Right atrium auricular region (tissue), 2 donors: ENCODE results near the gene TNNI3. TPM values are rescaled to one million over a fixed set of nuclear protein-coding genes. Genes with fewer than 3 reads are reported as not detected.
"Not testable (repeated sequence)": the region's sequence is repeated elsewhere in the genome, so short reads cannot be mapped to it uniquely, and the experiment has no call there.

Experiments used
- DNase-seq: peaks from one replicate; pipeline ENCODE4 v3.0.0-alpha.2; 2019; ENCODE audit warnings: low spot score
- H3K27ac ChIP-seq, 2 donors: fragments of 200-600 bp; sonication (generic); 1 replicate in 1 of 2; 2 replicates in 1 of 2; pipeline ENCODE4 v1.5.1; 2016 to 2019
- H3K27me3 ChIP-seq, 2 donors: fragments of 200-600 bp; sonication (generic); one replicate each; pipeline versions ENCODE4 v1.5.1 to v1.6.0; 2017 to 2019
- H3K36me3 ChIP-seq: fragments of 200-600 bp; sonication (generic); one replicate; pipeline ENCODE4 v1.5.1; 2016
- H3K4me1 ChIP-seq, 2 donors: fragments of 200-600 bp; sonication (generic); one replicate each; pipeline versions ENCODE4 v1.5.1 to v1.6.0; 2017 to 2019
- H3K4me3 ChIP-seq, 2 donors: fragments of 200-600 bp; sonication (generic); 1 replicate in 1 of 2; 2 replicates in 1 of 2; pipeline ENCODE4 v1.5.1; 2017 to 2019; ENCODE audit warnings: mild to moderate bottlenecking in 1 of 2, moderate library complexity in 1 of 2
- H3K9me3 ChIP-seq, 2 donors: fragments of 200-600 bp; sonication (generic); one replicate each; pipeline ENCODE4 v1.5.1; 2019
- CTCF ChIP-seq, 2 donors: fragments of 200-600 bp; sonication (generic); IDR thresholded peaks; one replicate each; pipeline ENCODE4 v1.5.1; 2019; ENCODE audit warnings: antibody characterized with exemption in 2 of 2
- total RNA-seq, 2 donors: library from RNA; depleted of rRNA; stranded (reverse); fragments of >200 nt; gene quantifications; one replicate each; pipeline ENCODE4 v1.1.0, GENCODE V29; 2016

TNNI3 gene
- total RNA-seq, 2 donors from 2014 or later = 3,822 to 4,003 TPM

GRCh38 chr19:55173714-55174409 lies 16.3 kb upstream of the TNNI3 start:
- Histone ChIP-seq H3K4me3 (peak overlapping the region; percentile 40 to 45), H3K9me3 (no peaks in the 10 kb centered on the region), H3K36me3 (no peaks in the 10 kb centered on the region), H3K27me3 (peaks cover 15 to 55% of the 10 kb centered on the region in 2 donors), H3K4me1 (peaks cover 0 to 18% of the 10 kb centered on the region in 2 donors), H3K27ac (no peak overlapping the region)
- no peak for TF ChIP-seq CTCF (IDR thresholded peaks at IDR 0.05)
- DNase-seq = peak; percentile 70

DNA sequence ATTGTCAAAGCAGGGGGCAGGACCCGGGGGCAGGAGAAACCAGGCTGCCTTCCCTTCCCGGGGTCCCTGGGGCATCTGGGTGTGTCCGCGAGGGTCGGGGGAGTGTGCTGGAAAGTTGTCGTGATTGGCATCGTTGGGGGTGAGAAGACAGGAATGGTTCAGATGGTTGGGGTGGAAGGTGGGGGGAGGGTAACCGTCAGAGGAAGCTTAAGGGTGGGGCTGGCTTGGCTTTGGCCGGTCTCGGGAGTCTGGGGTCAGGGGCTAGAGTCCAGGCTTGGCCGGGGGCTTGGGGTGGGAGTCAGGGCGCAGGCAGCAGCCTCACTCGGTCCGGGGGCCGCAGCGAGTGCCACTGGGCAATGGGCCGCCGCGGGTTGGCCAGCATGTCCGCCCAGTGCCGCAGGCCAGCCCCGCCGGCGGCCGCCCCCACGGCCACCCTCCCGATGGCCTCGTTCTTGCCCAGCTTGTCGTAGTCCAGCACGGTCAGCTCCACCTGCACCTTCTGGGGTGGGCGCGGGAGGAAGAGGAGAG lies 15.7 kb upstream of the TNNI3 start:
- peaks cover 0 to 15% of the 10 kb centered on the region in 2 donors for H3K4me1 ChIP-seq
- H3K4me3 ChIP-seq = peak overlapping the region; percentile 40 to 45
- TF ChIP-seq CTCF (IDR thresholded peaks at IDR 0.05) = no peak
- no peaks in the 10 kb centered on the region for H3K9me3 ChIP-seq
- no peaks in the 10 kb centered on the region for H3K36me3 ChIP-seq
- peaks cover 15 to 52% of the 10 kb centered on the region in 2 donors for H3K27me3 ChIP-seq
- H3K27ac ChIP-seq = no peak overlapping the region
- no peak for DNase-seq

- Histone ChIP-seq H3K27me3 (peaks cover 15 to 47% of the 10 kb centered on the region in 2 donors), H3K9me3 (no peaks in the 10 kb centered on the region), H3K4me3 (no peak overlapping the region), H3K4me1 (peaks cover 0 to 15% of the 10 kb centered on the region in 2 donors), H3K27ac (no peak overlapping the region), H3K36me3 (no peaks in the 10 kb centered on the region)
- TF ChIP-seq CTCF (IDR thresholded peaks at IDR 0.05) = no peak
- no peak for DNase-seq
These were observed 15.2 kb upstream of the TNNI3 start for GRCh38 chr19:55172741-55173140.

DNA sequence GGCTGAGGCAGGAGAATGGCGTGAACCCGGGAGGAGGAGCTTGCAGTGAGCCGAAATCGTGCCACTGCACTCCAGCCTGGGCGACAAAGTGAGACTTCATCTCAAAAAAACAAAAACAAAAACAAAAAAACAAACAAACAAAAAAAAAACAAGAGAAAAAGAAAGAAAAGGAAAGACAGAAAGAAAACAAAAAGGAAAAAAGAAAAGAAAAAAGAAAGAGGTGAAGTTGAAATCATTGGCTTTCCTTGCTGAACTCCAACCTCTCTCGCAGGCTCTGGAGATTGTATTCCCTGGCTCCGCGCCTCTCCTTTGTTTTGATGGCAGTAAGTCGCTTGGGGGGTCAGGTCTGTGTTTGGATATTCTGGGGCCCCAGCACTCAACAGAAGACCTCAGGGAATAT lies 14.8 kb upstream of the TNNI3 start:
- not testable (repeated sequence) for H3K27ac ChIP-seq, H3K36me3 ChIP-seq, DNase-seq, H3K4me3 ChIP-seq, H3K9me3 ChIP-seq
- peaks cover 15 to 43% of the 10 kb centered on the region in 2 donors for H3K27me3 ChIP-seq
- H3K4me1 ChIP-seq = peaks cover 0 to 16% of the 10 kb centered on the region in 2 donors

DNA sequence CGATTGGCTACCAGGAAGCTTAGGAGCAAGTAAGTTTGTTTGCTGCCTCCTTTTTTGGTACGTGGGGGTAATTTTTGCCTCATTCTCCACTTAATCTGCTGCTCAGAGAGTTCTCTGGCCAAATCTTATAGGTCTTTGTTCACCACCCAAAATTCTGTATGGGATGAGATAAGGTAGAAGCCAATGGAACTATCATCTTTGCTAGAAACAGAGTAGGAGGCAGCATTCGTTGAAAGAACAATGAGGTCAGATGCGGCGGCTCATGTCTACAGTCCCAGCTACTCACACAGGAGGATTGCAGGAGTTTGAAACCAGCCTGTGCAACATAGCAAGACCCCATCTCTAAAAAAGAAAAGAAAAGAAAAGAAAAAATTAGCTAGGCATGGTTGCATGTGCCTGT lies 13.9 kb upstream of the TNNI3 start:
- Histone ChIP-seq H3K4me3 (no peak overlapping the region), H3K27ac (no peak overlapping the region), H3K9me3 (no peaks in the 10 kb centered on the region), H3K4me1 (peaks cover 0 to 25% of the 10 kb centered on the region in 2 donors), H3K36me3 (no peaks in the 10 kb centered on the region), H3K27me3 (peaks cover 15 to 35% of the 10 kb centered on the region in 2 donors)
- no peak for TF ChIP-seq CTCF (IDR thresholded peaks at IDR 0.05)
- no peak for DNase-seq

GRCh38 chr19:55169136-55169535 lies 11.6 kb upstream of the TNNI3 start:
- H3K36me3 ChIP-seq = no peaks in the 10 kb centered on the region
- TF ChIP-seq CTCF (IDR thresholded peaks at IDR 0.05) = no peak
- peaks cover 4 to 12% of the 10 kb centered on the region in 2 donors for H3K27me3 ChIP-seq
- no peaks in the 10 kb centered on the region for H3K9me3 ChIP-seq
- peaks cover 0 to 25% of the 10 kb centered on the region in 2 donors for H3K4me1 ChIP-seq
- no peak overlapping the region for H3K4me3 ChIP-seq
- H3K27ac ChIP-seq = no peak overlapping the region
- no peak for DNase-seq
